Osteocyte (in vitro differentiated cells): ENCODE measurements around the gene HDHD3. TPM values are rescaled to one million over a fixed set of nuclear protein-coding genes. Genes with fewer than 3 reads are reported as not detected.

Source experiments
- DNase-seq: peaks from one replicate; pipeline ENCODE4 v3.0.0; 2021; ENCODE audit warnings: mixed read lengths; ENCODE audit not compliant: unreplicated experiment; ENCODE audit errors: extremely low spot score
- H3K27ac Mint-ChIP-seq: one replicate; pipeline ENCODE4 v1.8.0; 2021; ENCODE audit warnings: mild to moderate bottlenecking, mixed read lengths; ENCODE audit not compliant: unreplicated experiment
- H3K27me3 Mint-ChIP-seq: one replicate; pipeline ENCODE4 v1.8.0; 2021; ENCODE audit warnings: mixed read lengths; ENCODE audit not compliant: unreplicated experiment
- H3K36me3 Mint-ChIP-seq: one replicate; pipeline ENCODE4 v1.8.0; 2021; ENCODE audit warnings: mixed read lengths; ENCODE audit not compliant: unreplicated experiment
- H3K4me1 Mint-ChIP-seq: one replicate; pipeline ENCODE4 v1.8.0; 2021; ENCODE audit warnings: mixed read lengths; ENCODE audit not compliant: unreplicated experiment
- H3K4me3 Mint-ChIP-seq: one replicate; pipeline ENCODE4 v1.8.0; 2021; ENCODE audit warnings: mild to moderate bottlenecking, moderate library complexity, mixed read lengths; ENCODE audit not compliant: unreplicated experiment
- H3K9me3 Mint-ChIP-seq: one replicate; pipeline ENCODE4 v1.8.0; 2021; ENCODE audit warnings: mixed read lengths; ENCODE audit not compliant: unreplicated experiment
- CTCF ChIP-seq: fragments of 200-600 bp; sonication (generic); IDR thresholded peaks from 2 replicates; pipeline ENCODE4 v1.5.0; 2021; ENCODE audit warnings: antibody characterized with exemption, mild to moderate bottlenecking, moderate library complexity
- total RNA-seq: library from RNA; stranded (reverse); gene quantifications from 2 replicates; pipeline ENCODE4 v1.2.1, GENCODE V29; 2021

Gene HDHD3
- total RNA-seq, 1 donor from 2014 or later = 12.7 TPM

GRCh38 chr9:113395000-113395861 lies 18.4 kb upstream of the HDHD3 start:
- no peak for TF ChIP-seq CTCF
- H3K27ac Mint-ChIP-seq = no peak overlapping the region
- peaks cover 18% of the 10 kb centered on the region for H3K36me3 Mint-ChIP-seq
- peaks cover 6% of the 10 kb centered on the region for H3K4me1 Mint-ChIP-seq
- DNase-seq = no peak
- no peaks in the 10 kb centered on the region for H3K9me3 Mint-ChIP-seq
- no peak overlapping the region for H3K4me3 Mint-ChIP-seq
- no peaks in the 10 kb centered on the region for H3K27me3 Mint-ChIP-seq

- no peak for TF ChIP-seq CTCF
- Mint-ChIP-seq H3K4me3 (no peak overlapping the region), H3K9me3 (no peaks in the 10 kb centered on the region), H3K27ac (no peak overlapping the region), H3K36me3 (peaks cover 27% of the 10 kb centered on the region), H3K4me1 (no peaks in the 10 kb centered on the region), H3K27me3 (no peaks in the 10 kb centered on the region)
- DNase-seq = no peak
Observed at GRCh38 chr9:113393281-113393680, 16.5 kb upstream of the HDHD3 start.

GRCh38 chr9:113391917-113392316 lies 15.1 kb upstream of the HDHD3 start:
- Mint-ChIP-seq H3K4me1 (no peaks in the 10 kb centered on the region), H3K27ac (no peak overlapping the region), H3K27me3 (no peaks in the 10 kb centered on the region), H3K4me3 (no peak overlapping the region), H3K36me3 (peaks cover 36% of the 10 kb centered on the region), H3K9me3 (no peaks in the 10 kb centered on the region)
- no peak for TF ChIP-seq CTCF
- DNase-seq = no peak

GRCh38 chr9:113390192-113390960 lies 13.6 kb upstream of the HDHD3 start:
- peaks cover 36% of the 10 kb centered on the region for H3K36me3 Mint-ChIP-seq
- no peak for DNase-seq
- H3K27ac Mint-ChIP-seq = no peak overlapping the region

More at GRCh38 chr9:113390192-113390960, 13.6 kb upstream of the HDHD3 start:
- TF ChIP-seq CTCF = no peak
- Mint-ChIP-seq H3K9me3 (no peaks in the 10 kb centered on the region), H3K4me1 (no peaks in the 10 kb centered on the region), H3K27me3 (no peaks in the 10 kb centered on the region), H3K4me3 (no peak overlapping the region)
